Ascending aorta (tissue), 2 donors: ENCODE results near the gene CELF4. TPM values are rescaled to one million over a fixed set of nuclear protein-coding genes. Genes with fewer than 3 reads are reported as not detected.

Experiments used
- DNase-seq, 2 donors: peaks; one replicate each; pipeline ENCODE4 v3.0.0-alpha.2; 2019; ENCODE audit warnings: low spot score in 2 of 2
- H3K27ac ChIP-seq, 2 donors: fragments of 200-600 bp; sonication (generic); one replicate each; pipeline ENCODE4 v1.5.1; 2016 to 2017; ENCODE audit warnings: mild to moderate bottlenecking in 1 of 2
- H3K27me3 ChIP-seq: fragments of 200-600 bp; sonication (generic); one replicate; pipeline ENCODE4 v1.5.1; 2017
- H3K36me3 ChIP-seq, 2 donors: fragments of 200-600 bp; sonication (generic); one replicate each; pipeline ENCODE4 v1.5.1; 2016
- H3K4me1 ChIP-seq, 2 donors: fragments of 200-600 bp; sonication (generic); one replicate each; pipeline ENCODE4 v1.5.1; 2016 to 2017; ENCODE audit warnings: mild to moderate bottlenecking in 1 of 2
- H3K4me3 ChIP-seq, 2 donors: fragments of 200-600 bp; sonication (generic); one replicate each; pipeline ENCODE4 v1.5.1; 2016 to 2017; ENCODE audit warnings: mild to moderate bottlenecking in 1 of 2
- H3K9me3 ChIP-seq, 2 donors: fragments of 200-600 bp; sonication (generic); one replicate each; pipeline ENCODE4 v1.5.1; 2016
- intact Hi-C: fragments of 100-400 bp; cut with DNase I; formaldehyde crosslinking; loops from one replicate; pipeline ENCODE4 v1.15.1; 2023
- total RNA-seq: library from RNA; depleted of rRNA; stranded (reverse); fragments of >200 nt; gene quantifications from one replicate; pipeline ENCODE4 v1.1.0, GENCODE V29; 2016
- TF ChIP-seq, protein P1 (sequence below), 3 experiments: fragments of 200-600 bp in 2 of 3; fragments of 450-650 bp in 1 of 3; sonication (generic) in 2 of 3; IDR thresholded peaks; one replicate each; pipeline ENCODE4 v1.5.1; 2016 to 2019; ENCODE audit warnings: antibody characterized with exemption in 3 of 3, mild to moderate bottlenecking in 1 of 3, moderate library complexity in 1 of 3

CELF4 gene
- total RNA-seq, 1 donor from 2014 or later, result not detected

DNA sequence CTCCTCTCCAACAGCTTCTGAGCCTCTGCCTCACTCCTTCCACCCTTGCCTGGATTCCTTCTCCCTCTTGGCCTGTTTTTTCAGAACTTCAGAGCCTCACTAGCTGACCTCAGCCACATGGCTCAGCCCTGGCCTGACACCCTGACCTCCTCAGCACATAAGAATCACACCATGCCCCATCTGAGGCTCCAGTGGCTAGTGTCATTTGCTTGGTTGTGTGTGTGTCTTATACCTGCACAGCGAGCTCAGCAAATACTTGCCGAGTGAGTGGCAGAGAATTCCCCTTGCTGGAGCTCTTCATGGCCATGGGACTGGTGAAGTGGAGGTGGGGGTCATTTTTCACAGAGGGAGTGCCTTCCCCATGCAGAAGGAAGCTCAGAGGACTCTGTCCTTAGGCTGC is 70.2 kb downstream of the CELF4 start:
- Histone ChIP-seq H3K4me1 (no peaks in the 10 kb centered on the region), H3K27ac (no peak overlapping the region), H3K4me3 (no peak overlapping the region), H3K27me3 (no peaks in the 10 kb centered on the region), H3K9me3 (no peaks in the 10 kb centered on the region), H3K36me3 (no peaks in the 10 kb centered on the region)
- DNase-seq, result no peak
- TF ChIP-seq, protein P1, sequence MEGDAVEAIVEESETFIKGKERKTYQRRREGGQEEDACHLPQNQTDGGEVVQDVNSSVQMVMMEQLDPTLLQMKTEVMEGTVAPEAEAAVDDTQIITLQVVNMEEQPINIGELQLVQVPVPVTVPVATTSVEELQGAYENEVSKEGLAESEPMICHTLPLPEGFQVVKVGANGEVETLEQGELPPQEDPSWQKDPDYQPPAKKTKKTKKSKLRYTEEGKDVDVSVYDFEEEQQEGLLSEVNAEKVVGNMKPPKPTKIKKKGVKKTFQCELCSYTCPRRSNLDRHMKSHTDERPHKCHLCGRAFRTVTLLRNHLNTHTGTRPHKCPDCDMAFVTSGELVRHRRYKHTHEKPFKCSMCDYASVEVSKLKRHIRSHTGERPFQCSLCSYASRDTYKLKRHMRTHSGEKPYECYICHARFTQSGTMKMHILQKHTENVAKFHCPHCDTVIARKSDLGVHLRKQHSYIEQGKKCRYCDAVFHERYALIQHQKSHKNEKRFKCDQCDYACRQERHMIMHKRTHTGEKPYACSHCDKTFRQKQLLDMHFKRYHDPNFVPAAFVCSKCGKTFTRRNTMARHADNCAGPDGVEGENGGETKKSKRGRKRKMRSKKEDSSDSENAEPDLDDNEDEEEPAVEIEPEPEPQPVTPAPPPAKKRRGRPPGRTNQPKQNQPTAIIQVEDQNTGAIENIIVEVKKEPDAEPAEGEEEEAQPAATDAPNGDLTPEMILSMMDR (IDR thresholded peaks at IDR 0.05), result no peak
- intact Hi-C loops, result no loop called here

DNA sequence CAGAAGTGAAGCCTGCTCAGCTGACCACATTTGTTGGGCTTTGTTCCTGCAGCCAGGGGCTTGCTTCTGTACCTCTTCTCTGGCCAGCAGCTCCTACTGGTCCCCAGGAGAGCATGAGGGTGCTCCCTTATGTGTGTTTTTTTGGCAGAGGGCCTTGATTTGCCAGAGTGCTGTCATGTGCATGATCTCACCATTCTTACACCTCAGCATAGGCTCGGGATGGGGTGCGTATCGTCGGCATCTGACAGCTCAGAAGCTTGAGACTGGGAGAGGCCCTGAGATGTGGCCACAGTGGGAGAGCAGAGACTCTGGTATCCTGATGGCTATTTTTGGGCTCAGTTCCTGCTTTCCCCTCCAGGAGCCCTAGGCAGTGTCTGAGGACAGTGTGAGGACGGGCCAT is 71.2 kb downstream of the CELF4 start:
- H3K27me3 ChIP-seq, result no peaks in the 10 kb centered on the region
- no peak overlapping the region for H3K4me3 ChIP-seq
- TF ChIP-seq, protein P1 (IDR thresholded peaks at IDR 0.05), result no peak
- no peak overlapping the region for H3K27ac ChIP-seq
- intact Hi-C loops, result no loop called here
- DNase-seq, result no peak
- H3K9me3 ChIP-seq, result no peaks in the 10 kb centered on the region
- H3K4me1 ChIP-seq, result no peaks in the 10 kb centered on the region
- H3K36me3 ChIP-seq, result no peaks in the 10 kb centered on the region

DNA sequence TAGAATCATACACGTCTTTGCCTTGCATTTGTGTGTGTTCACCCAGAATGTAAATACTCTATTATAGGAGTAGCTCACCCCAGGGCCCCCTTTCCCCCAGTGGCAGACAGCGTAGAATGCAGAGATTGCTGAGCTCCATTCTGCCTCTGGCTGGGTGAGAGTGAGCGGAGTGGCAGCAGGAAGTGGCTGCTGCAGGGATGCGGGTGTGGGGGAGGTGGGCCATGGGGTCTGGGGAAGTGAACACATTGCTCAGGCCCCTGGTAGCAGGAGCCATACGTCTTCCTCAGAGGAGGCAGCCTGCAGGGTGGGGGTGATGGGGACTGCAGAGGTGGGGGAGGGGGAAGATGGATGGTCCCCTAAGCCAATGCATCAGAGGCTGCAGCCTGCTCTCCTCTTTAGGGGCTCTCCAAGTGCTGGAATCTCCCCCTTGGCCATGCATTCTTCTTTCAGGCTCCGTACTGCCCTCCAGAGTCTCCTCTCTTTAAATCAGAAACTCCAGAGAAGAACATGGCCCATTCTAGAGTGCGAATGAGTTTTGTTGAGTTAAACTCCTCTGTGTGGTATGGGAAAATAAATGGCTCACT is 72.2 kb downstream of the CELF4 start:
- no peaks in the 10 kb centered on the region for H3K36me3 ChIP-seq
- H3K4me1 ChIP-seq, result no peaks in the 10 kb centered on the region
- H3K4me3 ChIP-seq, result no peak overlapping the region
- H3K27me3 ChIP-seq, result no peaks in the 10 kb centered on the region
- intact Hi-C loops, result no loop called here
- no peak overlapping the region for H3K27ac ChIP-seq
- H3K9me3 ChIP-seq, result no peaks in the 10 kb centered on the region
- no peak for DNase-seq
- TF ChIP-seq, protein P1 (IDR thresholded peaks at IDR 0.05), result no peak

DNA sequence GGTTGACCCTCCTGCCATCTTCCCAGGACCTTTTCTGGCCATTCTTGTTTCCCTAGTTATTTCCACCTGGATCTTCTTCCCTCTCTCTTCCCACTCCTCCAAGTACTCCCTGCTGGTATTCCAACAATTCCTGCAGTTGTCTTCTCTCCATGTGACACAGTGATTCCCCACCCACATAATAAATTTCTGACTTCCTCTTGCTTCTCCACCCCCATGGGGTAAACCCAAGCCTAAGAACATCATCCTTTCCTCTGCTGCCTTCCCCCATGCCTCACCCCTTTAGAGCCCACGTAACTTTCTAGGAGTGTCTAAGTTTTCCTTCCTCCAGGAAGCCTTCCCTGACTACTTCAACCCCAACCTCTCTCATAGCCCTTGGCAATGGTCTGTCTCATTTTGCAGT is 72.6 kb downstream of the CELF4 start:
- H3K27ac ChIP-seq, result no peak overlapping the region
- no peak overlapping the region for H3K4me3 ChIP-seq
- intact Hi-C loops, result no loop called here
- no peaks in the 10 kb centered on the region for H3K9me3 ChIP-seq
- DNase-seq, result no peak
- H3K27me3 ChIP-seq, result no peaks in the 10 kb centered on the region
- H3K36me3 ChIP-seq, result no peaks in the 10 kb centered on the region
- TF ChIP-seq, protein P1 (IDR thresholded peaks at IDR 0.05), result no peak
- H3K4me1 ChIP-seq, result no peaks in the 10 kb centered on the region

GRCh38 chr18:37491526-37491925 is 74.1 kb downstream of the CELF4 start:
- Histone ChIP-seq H3K27me3 (no peaks in the 10 kb centered on the region), H3K9me3 (no peaks in the 10 kb centered on the region), H3K27ac (no peak overlapping the region), H3K4me3 (no peak overlapping the region), H3K4me1 (no peaks in the 10 kb centered on the region), H3K36me3 (no peaks in the 10 kb centered on the region)
- intact Hi-C loops, result no loop called here
- DNase-seq, result no peak
- TF ChIP-seq, protein P1 (IDR thresholded peaks at IDR 0.05), result no peak

- Histone ChIP-seq H3K27me3 (no peaks in the 10 kb centered on the region), H3K36me3 (no peaks in the 10 kb centered on the region), H3K4me1 (no peaks in the 10 kb centered on the region), H3K27ac (no peak overlapping the region), H3K9me3 (no peaks in the 10 kb centered on the region), H3K4me3 (no peak overlapping the region)
- TF ChIP-seq, protein P1 (IDR thresholded peaks at IDR 0.05), result no peak
- intact Hi-C loops, result no loop called here
- no peak for DNase-seq
These were observed 75.6 kb downstream of the CELF4 start for GRCh38 chr18:37489998-37490397.
